ENCODE data around the gene MRPL49. TPM values are rescaled to one million over a fixed set of nuclear protein-coding genes. Genes with fewer than 3 reads are reported as not detected.

The MRPL49 gene
- polyA plus RNA-seq, 2 of the 4 experiments (the other 2 are of a cell fraction): 55.5 to 65.5 TPM

DNA sequence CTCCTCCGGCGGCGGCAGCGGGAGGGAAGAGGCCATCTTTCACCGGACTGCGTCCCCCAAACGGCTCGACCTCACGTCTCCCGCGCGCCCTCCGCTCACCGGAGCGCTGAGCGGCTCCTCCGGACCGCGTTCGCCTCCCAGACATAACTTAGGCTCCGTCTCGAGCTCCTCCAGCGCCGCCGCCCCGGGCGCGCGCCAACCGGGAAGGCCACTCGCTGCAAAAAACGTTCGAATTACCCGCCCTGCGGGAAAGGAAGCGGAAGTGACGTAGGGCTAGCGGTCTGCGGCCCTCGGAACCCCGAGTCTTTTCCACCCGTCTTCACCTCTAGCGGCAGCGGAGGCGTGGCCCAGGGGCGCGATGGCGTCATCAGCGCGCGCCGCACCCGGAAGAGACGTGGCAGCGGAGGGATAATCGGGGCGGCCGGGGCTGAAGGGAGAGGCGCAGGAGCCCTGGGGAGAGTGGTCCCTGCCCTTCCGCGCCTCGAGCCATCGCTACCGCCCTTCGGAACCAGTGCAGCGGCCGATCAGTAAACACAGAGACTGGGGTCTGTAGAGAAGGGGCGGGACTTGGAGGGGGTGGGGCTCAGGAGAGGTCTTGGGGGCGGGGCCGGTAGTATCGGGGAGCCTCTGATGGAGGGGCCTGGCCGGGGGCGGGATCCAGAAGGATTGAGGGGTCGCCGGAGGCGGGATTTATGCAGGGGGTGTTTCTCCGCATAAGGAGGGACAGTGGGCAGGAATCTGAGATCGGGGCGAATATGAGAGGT lies 38.1 kb upstream of the MRPL49 start, which contains the start of the genes CDCA5 and ZFPL1 (continued):
- peak; percentile 99 for TF ChIP-seq KDM5A (IDR thresholded peaks at IDR 0.05)
- TF ChIP-seq HOXB5 (CRISPR knock-in tag; IDR thresholded peaks at IDR 0.05): no peak
- TF ChIP-seq POLR2A (IDR thresholded peaks at IDR 0.05; ENCODE audit: low read length): peak; percentile 56; the same call in 1 of the 2 replicates
- no peak for TF ChIP-seq MAFK (IDR thresholded peaks at IDR 0.05; ENCODE audit: partially characterized antibody)
- peak; percentile 95 for TF ChIP-seq HDAC2 (IDR thresholded peaks at IDR 0.05)
- no peak for TF ChIP-seq JUNB (IDR thresholded peaks at IDR 0.05)
- TF ChIP-seq, protein P1, sequence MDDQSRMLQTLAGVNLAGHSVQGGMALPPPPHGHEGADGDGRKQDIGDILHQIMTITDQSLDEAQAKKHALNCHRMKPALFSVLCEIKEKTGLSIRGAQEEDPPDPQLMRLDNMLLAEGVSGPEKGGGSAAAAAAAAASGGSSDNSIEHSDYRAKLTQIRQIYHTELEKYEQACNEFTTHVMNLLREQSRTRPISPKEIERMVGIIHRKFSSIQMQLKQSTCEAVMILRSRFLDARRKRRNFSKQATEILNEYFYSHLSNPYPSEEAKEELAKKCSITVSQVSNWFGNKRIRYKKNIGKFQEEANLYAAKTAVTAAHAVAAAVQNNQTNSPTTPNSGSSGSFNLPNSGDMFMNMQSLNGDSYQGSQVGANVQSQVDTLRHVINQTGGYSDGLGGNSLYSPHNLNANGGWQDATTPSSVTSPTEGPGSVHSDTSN (IDR thresholded peaks at IDR 0.05): 0 out of 2 replicates have a peak, but pooled peaks have one; percentile 42
- TF ChIP-seq, protein P2, sequence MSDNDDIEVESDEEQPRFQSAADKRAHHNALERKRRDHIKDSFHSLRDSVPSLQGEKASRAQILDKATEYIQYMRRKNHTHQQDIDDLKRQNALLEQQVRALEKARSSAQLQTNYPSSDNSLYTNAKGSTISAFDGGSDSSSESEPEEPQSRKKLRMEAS (IDR thresholded peaks at IDR 0.05): peak; percentile 81
- TF ChIP-seq JUN (IDR thresholded peaks at IDR 0.05): peak; percentile 63 to 88; a peak in 3 of 5 replicates
- no peak for TF ChIP-seq RAD21 (conservative IDR thresholded peaks at IDR 0.05 in 1 of 2, IDR thresholded peaks at IDR 0.05 in 1 of 2)
- 0 out of 2 replicates have a peak, but pooled peaks have one; percentile 19 for TF ChIP-seq GATA3 (IDR thresholded peaks at IDR 0.05; ENCODE audit: borderline replicate concordance)
- TF ChIP-seq EP300 (IDR thresholded peaks at IDR 0.05): no peak

DNA sequence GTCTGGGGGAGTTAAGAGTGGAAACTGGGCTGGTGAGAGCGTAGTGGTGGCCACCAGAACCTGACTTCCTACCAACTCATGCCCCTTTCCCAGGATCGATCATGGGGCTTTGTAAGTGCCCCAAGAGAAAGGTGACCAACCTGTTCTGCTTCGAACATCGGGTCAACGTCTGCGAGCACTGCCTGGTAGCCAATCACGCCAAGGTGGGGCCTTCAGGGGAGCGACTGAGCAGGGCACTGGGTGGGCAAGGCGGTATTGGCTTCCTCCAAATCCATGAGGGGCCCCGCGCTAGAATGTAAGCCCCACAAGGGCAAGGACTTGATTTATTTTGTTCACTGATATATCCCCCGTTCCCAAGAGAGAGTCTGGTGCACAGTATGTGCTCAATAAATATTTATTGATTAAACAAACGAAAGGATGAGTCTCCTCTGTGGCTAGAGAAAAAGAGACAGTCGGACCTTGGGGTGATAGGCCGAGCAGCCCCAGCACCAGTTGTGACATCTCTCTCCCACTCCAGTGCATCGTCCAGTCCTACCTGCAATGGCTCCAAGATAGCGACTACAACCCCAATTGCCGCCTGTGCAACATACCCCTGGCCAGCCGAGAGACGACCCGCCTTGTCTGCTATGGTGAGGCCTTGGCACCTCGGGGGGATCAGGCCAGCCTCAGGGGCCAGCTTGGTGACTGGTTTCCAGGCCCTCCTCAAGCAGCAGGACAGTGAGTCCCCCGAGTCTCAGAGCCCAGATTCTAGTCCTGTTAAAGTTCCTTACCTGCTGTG lies 37.3 kb upstream of the MRPL49 start:
- ATAC-seq (peak; percentile 35; a peak in 5 of 6 replicates), FAIRE-seq (no peak), DNase-seq (ENCODE audit: low read depth in 1 of 2, low spot score in 1 of 2) (no peak)
- H3K9me3 ChIP-seq: no peaks in the 10 kb centered on the region
- peaks cover 26% of the 10 kb centered on the region for H3K4me1 ChIP-seq
- CTCF ChIA-PET: interaction anchor here (0.7 to 2.4 kb wide), 6 partner anchors 10 to 72 kb away, joined by 3 to 9 read pairs (median 6); partner anchors contain the start of genes ARL2, VPS51 and ZNHIT2
- peak overlapping the region; percentile 97 for H3K4me2 ChIP-seq
- 40% methylated on average over 19 of the region's 23 CpGs for WGBS (ENCODE audit: missing lambda C conversion rate)
- peak overlapping the region; percentile 85 to 90 for H3K27ac ChIP-seq
- POLR2A ChIA-PET: no interaction called here
- peak overlapping the region; percentile 82 for H3K4me3 ChIP-seq
- TF ChIP-seq, protein P3, sequence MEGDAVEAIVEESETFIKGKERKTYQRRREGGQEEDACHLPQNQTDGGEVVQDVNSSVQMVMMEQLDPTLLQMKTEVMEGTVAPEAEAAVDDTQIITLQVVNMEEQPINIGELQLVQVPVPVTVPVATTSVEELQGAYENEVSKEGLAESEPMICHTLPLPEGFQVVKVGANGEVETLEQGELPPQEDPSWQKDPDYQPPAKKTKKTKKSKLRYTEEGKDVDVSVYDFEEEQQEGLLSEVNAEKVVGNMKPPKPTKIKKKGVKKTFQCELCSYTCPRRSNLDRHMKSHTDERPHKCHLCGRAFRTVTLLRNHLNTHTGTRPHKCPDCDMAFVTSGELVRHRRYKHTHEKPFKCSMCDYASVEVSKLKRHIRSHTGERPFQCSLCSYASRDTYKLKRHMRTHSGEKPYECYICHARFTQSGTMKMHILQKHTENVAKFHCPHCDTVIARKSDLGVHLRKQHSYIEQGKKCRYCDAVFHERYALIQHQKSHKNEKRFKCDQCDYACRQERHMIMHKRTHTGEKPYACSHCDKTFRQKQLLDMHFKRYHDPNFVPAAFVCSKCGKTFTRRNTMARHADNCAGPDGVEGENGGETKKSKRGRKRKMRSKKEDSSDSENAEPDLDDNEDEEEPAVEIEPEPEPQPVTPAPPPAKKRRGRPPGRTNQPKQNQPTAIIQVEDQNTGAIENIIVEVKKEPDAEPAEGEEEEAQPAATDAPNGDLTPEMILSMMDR (IDR thresholded peaks at IDR 0.05): no peak
- TF ChIP-seq SREBF2 (IDR thresholded peaks at IDR 0.05): no peak
- TF ChIP-seq RAD21 (conservative IDR thresholded peaks at IDR 0.05 in 1 of 2, IDR thresholded peaks at IDR 0.05 in 1 of 2): no peak

DNA sequence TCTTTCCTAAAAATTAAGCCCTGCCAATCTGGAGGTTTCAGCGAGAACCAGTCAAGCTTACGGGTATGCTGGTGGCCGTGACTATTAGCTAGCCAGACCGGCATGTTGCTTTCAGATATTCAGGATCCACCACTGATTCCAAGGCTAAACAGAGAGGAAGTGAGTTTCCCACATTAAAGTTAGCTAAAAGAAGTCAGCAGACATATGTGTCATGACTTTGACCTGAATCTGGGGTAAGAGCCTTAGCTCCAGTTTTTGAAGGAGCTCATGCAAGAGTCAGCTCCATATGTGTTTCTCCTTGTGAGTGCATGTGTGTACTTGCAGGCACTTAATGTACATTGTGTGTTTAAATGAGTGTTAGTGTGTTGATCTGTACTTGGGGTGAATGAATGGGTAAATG lies 36.7 kb upstream of the MRPL49 start:
- TF ChIP-seq, protein P3 (IDR thresholded peaks at IDR 0.05): no peak
- TF ChIP-seq ZFP36 (IDR thresholded peaks at IDR 0.05; ENCODE audit: borderline replicate concordance, partially characterized antibody) (no peak), JUN (IDR thresholded peaks at IDR 0.05) (no peak), ESRRA (IDR thresholded peaks at IDR 0.05; ENCODE audit: borderline replicate concordance, low read length) (no peak), CHD4 (IDR thresholded peaks at IDR 0.05; ENCODE audit: borderline replicate concordance) (no peak), TFCP2L1 (CRISPR knock-in tag; IDR thresholded peaks at IDR 0.05) (no peak)
- TF ChIP-seq, protein P4, sequence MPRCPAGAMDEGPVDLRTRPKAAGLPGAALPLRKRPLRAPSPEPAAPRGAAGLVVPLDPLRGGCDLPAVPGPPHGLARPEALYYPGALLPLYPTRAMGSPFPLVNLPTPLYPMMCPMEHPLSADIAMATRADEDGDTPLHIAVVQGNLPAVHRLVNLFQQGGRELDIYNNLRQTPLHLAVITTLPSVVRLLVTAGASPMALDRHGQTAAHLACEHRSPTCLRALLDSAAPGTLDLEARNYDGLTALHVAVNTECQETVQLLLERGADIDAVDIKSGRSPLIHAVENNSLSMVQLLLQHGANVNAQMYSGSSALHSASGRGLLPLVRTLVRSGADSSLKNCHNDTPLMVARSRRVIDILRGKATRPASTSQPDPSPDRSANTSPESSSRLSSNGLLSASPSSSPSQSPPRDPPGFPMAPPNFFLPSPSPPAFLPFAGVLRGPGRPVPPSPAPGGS (IDR thresholded peaks at IDR 0.05): no peak
- DNase-seq (ENCODE audit: low read depth in 1 of 2, low spot score in 1 of 2) (no peak), ATAC-seq (no peak), FAIRE-seq (no peak)
- H3K27ac ChIP-seq: no peak overlapping the region
- H3K4me3 ChIP-seq: no peak overlapping the region
- peak overlapping the region; percentile 97 for H3K4me2 ChIP-seq
- POLR2A ChIA-PET: no interaction called here
- peaks cover 26% of the 10 kb centered on the region for H3K4me1 ChIP-seq
- no peaks in the 10 kb centered on the region for H3K9me3 ChIP-seq
- 93% methylated on average over 4 of the region's 4 CpGs for WGBS (ENCODE audit: missing lambda C conversion rate)
- CTCF ChIA-PET: interaction anchor here (0.7 to 2.4 kb wide), 7 partner anchors 8 to 72 kb away, joined by 3 to 9 read pairs (median 6); partner anchors contain the start of genes ARL2, VPS51 and ZNHIT2
